Fibroblast of skin of right quadriceps (primary cell): ENCODE measurements around the gene APOBEC3B.
"Not testable (repeated sequence)": the region's sequence is repeated elsewhere in the genome, so short reads cannot be mapped to it uniquely, and the experiment has no call there.

Experiments used
- DNase-seq: peaks from one replicate; pipeline ENCODE4 v3.0.0-alpha.2; 2013

The APOBEC3B gene

DNA sequence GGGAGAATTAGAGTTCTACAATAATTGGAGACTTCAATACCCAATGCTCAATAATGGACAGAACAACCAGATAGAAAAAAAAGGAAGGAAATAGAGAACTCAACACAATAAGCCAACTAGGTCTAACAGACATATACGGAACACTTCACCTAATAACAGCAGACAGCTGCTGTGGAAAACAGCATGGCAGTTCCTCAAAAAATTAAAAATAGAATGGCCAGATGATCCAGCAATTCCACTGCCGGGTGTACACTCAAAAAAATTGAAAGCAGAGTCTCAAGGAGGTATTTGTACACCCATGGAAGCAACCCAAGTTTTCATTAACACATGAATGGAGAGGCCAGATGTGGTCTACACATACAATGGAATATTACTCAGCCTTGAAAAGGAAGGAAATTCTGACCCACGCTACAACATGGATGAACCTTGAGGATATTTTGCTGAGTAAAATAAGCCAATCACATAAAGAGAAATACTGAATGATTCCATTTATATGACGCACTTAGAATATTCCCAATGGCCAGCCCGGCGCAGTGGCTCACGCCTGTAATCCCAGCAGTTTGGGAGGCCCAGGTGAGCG, 26.2 kb downstream of the APOBEC3B start:
- DNase-seq: not testable (repeated sequence)

DNA sequence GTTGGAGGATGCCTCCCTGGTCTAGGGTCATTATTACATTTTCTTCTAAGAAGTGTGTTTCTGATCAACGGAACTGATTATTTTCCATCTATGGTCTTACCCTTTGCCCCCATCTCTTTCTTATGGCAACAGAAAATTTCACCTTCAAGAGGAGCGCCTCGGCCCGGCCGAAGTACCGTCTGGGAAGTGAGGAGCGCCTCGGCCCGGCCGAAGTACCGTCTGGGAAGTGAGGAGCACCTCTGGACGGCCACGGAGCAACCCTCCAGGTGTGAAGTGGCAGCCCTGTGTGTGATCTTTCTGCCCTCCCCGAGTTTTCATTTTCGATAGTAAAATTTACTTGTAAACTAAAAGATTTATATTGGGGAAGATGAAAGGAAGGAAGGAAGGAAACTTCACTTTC, 28.8 kb downstream of the APOBEC3B start:
- no peak for DNase-seq

DNA sequence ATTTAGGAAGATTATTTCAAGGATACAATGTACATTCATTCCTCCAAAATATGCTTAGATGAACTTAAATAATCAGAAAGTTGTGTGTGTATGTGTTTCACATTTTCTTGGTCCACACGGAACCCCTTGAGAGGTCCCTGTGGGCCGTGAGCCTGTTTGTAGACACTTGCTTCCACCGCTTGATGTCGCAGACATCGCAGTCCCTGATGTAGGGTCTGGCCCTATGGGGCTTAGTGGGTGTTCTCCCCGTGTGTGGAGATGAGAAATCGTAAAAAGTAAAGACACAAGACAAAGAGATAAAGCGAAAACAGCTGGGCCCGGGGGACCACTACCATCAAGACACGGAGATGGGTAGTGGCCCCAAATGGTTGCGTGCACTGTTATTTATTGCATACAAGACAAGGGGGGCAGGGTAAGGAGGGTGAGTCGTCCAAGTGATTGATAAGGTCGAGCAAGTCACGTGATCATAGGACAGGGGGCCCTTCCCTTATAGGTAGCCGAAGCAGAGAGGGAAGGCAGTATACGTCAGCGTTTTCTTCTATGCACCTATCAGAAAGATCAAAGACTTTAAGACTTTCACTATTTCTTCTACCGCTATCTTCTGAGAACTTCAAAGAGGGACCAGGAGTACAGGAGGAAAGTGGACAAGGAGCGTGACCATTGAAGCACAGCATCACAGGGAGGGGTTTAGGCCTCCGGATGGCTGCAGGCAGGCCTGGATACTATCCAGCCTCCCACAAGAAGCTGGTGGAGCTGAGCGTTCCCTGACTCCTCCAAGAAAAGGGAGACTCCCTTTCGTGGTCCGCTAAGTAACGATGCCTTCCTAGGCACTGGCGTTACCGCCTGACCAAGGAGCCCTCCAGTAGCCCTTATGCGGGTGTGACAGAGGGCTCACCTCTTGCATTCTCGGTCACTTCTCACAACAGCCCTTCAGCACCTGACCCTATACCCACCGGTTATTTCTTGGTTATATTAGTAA, 30.7 kb downstream of the APOBEC3B start:
- no peak for DNase-seq

DNA sequence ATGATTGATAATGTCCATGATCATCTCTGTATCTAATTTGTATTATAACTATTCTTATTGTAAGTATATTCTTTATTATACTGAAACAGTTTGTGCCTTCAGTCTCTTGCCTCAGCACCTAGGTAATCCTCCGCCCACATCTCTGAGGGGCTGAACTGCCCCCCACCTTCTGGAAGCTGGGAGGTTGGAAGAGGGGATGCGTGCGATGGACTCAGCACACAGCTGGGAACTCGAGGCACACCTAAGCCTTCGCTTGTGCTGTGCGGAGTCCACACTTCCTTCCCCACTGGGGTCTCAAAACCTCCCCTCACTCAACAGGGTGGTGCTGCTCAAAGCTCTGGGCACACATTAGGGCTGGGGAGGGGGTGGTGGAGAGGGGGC, 31.4 kb downstream of the APOBEC3B start:
- not testable (repeated sequence) for DNase-seq

DNA sequence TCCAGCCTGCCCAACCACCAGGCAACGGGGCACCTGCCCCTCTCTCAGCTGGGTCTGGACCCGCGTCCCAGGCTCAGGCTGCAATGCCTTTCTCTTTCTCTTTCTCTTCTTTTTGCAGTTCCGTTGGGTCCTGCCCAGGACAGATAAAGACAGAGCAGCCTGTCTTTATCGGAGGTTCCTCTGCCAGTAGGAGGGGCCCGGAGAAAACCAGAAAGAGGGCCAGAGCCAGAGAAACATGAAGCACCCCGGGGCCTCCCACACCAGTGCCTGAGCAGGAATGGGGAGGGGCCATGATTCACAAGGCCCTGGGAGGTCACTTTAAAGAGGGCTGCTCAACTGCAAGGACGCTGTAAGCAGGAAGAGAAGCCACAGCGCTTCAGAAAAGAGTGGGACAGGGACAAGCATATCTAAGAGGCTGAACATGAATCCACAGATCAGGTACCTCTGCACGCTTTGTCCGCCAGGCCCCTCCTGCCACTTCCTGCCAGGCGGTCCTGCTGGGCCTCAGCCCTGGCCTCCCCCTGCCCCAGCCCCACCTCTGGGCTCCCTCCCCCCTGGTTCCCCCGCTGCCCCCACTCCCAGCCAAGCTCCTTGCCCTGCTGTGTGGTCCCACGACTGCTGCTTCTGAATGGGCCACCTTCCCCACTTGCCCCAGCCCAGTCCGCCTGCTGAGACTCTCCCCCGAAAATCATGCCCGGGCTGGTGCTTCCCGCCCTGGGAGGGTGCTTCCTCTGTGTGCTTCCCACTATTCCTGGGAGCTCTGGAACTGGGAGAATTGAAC, 32.0 kb downstream of the APOBEC3B start, which contains the start of gene APOBEC3C:
TSS of gene APOBEC3C (plus strand) at position 316 of the 781 bp plus-strand sequence. CDS start at position 422, 106 bp downstream.
- DNase-seq: peak; percentile 88

DNA sequence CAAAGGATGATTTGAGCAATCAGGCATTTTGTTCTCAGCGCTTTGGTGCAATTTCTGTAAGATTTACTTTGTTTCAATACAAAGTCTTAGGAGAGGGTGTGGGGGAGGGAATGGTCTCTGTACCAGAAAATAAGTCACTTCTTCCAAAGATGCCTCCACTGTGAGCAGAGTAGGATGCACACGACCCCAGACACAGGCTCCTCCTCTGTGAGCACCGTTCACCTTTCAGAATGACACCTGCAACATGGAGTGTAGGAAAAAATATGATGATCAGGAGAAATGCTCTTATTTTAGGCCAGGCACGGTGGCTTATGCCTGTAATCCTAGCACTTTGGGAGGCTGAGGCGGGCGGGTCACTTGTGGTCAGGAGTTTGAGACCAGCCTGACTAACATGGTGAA, 32.6 kb downstream of the APOBEC3B start:
- not testable (repeated sequence) for DNase-seq

DNA sequence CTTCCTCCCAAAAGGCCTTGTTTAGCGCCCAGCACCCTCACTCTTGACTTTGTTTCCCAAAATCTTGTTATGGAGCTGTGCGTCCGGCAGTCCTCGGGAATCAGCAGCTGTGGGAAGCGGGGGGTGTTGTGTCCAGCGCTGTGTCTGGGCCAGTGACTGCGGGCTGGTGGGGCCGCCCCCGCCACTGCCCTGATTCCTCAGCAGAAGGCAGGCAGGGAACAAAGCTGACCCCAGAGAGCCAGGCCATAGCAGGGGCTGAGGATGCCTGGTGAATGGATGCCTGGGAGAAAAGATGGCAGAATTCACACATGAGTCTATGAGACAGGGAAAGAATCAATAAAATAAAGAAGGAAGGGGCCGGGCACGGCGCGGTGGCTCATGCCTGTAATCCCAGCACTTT, 34.4 kb downstream of the APOBEC3B start:
- no peak for DNase-seq

DNA sequence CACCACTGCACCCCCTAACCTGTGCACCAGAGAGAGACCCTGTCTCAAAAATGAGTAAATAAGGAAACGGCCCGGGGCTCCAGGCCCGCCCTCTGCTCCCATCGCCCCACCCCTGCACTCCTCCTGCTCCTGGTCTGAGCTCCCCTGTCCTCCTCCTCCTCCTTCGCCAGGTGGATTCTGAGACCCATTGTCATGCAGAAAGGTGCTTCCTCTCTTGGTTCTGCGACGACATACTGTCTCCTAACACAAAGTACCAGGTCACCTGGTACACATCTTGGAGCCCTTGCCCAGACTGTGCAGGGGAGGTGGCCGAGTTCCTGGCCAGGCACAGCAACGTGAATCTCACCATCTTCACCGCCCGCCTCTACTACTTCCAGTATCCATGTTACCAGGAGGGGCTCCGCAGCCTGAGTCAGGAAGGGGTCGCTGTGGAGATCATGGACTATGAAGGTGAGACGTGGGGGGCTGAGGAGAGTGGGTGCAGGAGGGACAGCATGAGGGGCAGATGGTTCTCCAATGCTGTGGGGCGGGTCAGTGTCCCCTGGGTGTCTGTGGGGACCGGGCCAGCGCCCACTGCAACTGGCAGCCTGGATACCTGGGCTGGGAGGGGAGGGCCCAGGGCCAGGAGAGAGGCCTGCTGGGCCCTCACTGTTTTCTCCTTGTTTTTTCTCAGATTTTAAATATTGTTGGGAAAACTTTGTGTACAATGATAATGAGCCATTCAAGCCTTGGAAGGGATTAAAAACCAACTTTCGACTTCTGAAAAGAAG, 35.6 kb downstream of the APOBEC3B start:
- no peak for DNase-seq

DNA sequence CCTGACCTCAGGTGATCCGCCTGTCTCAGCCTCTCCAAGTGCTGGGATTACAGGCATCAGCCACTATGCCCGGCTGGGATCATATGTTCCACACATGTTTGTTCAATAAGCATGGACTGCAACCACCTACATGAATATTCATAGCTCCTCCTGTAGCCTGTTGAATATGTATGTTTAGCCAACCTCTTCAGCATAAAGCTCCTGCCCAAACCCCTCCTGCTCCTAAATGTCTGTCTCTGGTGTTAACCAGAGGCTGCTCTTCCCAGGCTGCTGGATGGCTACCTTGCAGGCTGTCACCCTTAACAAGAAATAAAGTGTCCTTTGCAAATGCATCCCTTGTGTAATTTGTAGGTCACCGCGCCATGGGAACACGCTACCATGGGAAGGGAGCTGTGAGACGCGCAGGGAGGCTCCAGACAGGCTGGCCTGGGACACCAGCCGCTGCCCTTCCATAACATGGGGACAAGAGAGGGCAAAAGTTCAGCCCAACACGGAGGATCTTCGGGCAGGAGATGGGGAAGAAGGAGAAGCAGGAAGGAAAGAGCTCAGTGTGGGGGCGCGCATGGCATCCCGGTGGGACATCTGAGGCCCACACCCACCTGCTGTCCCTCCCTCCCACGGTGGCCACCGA, 38.0 kb downstream of the APOBEC3B start:
- DNase-seq: not testable (repeated sequence)

DNA sequence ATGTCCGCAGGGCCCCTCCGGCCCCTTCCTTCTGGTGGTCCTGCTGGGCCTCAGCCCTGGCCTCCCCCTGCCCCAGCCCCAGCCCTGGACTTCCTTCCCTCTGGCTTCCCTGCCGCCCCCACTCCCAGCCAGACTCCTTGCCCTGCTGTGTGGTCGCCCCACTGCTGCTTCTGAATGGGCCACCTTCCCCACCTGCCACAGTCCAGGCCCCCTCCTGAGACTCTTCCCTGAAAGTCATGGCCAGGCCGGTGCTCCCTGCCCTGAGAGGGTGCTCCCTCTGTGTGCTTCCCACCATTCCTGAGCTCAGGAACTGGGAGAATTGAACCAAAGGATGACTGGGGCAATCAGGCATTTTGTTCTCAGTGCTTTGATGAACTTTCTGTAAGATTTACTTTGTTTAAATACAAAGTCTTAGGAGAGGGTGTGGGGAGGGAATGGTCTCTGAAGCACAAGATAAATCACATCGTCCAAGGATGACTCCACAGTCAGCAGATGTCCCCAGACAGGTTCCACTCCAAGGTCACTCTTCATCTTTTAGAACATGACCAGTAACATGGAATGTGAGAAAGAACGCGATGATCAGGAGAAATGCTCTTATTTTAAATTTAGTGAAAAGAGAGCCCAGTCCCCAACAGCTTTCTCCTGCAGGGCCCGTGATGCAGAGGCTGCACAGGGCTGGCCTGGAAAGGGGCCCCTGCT, 39.6 kb downstream of the APOBEC3B start:
- DNase-seq: no peak

DNA sequence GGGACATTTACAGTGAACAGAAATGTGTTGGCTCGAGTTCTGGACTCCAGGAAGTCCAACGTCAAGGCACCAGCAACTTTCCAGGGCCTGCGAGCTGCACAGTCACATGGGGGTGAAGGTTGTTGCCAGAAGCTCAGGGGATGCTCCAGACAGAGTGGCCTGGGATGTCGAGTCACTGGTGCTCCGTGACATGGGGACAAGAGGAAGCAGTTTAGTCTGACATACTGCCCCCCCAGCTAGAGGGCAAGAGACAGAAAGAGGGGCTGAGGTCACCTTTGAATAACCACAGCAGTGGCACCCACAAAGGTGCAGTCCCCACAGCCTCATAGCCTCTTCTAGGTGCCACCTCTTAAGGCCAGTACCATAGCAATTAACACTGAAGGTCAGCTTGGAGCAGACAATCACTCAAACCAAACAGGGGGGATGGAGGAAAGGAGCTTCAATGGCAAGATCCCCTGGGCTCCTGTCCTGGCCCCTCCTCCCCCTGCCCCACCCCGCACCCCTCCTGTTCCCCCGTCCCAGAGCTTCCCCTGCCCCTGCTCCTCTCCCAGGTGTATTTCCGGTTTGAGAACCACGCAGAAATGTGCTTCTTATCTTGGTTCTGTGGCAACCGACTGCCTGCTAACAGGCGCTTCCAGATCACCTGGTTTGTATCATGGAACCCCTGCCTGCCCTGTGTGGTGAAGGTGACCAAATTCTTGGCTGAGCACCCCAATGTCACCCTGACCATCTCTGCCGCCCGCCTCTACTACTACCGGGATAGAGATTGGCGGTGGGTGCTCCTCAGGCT, 42.6 kb downstream of the APOBEC3B start:
- no peak for DNase-seq

DNA sequence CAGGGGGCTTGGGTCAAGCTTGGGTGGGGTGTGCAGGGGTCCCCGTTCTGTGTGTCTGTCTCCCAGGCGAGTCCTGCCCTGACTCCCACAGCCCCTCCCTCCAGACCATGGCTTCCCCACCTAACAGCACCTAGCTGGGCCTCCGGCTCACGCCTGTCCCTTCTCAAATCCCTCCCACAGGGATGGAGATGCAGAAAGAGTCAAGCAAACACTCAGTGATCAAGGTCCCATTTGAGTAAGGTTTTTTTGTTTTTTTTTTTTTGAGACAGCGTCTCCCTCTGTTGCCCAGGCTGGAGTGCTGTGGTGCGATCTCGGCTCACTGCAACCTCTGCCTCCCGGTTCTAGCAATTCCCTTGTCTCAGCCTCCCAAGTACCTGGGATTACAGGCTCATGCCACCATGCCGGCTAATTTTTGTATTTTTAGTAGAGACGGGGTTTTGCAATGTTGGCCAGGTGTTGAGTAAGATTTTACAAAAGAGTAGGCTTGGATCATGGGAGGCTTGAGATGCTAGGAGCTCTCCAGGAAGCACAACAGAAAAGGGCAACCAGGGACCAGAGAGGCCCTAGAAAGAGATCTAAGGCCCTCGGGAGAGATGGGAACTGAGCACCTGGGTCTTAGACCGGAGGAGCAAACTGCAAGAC, 44.5 kb downstream of the APOBEC3B start:
- no peak for DNase-seq

DNA sequence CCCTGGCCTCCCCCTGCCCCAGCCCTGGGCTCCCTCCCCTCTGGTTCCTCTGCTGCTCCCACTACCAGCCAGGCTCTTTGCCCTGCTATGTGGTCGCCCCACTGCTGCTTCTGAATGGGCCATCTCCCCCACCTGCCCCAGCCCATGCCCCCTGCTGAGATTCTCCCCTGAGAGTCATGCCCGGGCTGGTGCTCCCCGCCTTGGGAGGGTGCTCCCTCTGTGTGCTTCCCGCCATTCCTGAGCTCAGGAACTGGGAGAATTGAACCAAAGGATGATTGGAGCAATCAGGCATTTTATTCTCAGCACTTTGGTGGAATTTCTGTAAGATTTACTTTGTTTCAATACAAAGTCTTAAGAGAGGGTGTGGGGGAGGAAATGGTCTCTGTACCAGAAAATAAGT, 45.6 kb downstream of the APOBEC3B start:
- no peak for DNase-seq

DNA sequence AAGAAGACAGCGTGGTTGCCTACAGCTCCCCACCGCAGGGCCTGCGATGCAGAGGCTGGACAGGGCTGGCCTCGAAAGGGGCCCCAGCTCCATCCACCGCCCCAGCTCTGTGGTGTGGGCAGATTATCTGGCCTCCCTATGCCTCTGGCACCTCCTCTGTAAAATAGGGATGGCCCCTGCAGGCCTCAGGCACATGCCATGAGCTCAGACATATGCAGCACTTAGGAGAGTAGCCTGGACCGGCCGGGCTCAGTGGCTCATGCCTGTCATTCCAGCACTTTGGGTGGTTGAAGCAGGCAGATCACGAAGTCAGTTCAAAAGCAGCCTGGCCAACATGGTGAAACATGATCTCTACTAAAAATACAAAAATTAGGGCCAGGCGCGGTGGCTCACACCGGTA, 46.1 kb downstream of the APOBEC3B start:
- DNase-seq: no peak

DNA sequence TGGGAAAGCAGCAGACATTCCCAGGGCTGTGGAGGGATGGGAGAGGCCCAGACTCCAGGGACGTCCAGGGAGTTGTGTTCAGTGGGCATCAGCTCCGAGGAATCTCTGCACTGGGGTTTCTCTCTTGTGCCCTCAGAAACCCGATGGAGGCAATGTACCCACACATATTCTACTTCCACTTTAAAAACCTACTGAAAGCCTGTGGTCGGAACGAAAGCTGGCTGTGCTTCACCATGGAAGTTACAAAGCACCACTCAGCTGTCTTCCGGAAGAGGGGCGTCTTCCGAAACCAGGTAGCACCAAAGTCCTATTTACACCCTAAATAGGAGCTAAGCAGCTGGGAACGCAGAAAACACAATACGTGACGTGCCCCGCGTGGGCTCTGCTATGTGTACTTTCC, 47.1 kb downstream of the APOBEC3B start:
- DNase-seq: no peak

DNA sequence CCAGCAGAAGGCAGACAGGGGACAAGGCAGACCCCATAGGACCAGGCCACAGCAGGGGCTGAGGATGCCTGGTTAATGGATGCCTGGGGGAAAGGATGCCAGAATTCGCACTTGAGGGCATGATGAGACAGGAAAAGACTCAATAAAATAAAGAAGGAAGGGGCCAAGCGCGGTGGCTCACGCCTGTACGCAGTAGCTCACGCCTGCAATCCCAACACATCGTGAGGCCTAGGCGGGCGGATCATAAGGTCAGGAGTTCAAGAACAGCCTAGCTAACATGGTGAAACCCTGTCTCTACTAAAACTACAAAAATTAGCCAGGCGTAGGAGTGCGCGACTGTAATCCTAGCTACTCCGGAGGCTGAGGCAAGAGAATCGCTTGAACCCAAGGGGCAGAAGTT, 48.6 kb downstream of the APOBEC3B start:
- DNase-seq: no peak

DNA sequence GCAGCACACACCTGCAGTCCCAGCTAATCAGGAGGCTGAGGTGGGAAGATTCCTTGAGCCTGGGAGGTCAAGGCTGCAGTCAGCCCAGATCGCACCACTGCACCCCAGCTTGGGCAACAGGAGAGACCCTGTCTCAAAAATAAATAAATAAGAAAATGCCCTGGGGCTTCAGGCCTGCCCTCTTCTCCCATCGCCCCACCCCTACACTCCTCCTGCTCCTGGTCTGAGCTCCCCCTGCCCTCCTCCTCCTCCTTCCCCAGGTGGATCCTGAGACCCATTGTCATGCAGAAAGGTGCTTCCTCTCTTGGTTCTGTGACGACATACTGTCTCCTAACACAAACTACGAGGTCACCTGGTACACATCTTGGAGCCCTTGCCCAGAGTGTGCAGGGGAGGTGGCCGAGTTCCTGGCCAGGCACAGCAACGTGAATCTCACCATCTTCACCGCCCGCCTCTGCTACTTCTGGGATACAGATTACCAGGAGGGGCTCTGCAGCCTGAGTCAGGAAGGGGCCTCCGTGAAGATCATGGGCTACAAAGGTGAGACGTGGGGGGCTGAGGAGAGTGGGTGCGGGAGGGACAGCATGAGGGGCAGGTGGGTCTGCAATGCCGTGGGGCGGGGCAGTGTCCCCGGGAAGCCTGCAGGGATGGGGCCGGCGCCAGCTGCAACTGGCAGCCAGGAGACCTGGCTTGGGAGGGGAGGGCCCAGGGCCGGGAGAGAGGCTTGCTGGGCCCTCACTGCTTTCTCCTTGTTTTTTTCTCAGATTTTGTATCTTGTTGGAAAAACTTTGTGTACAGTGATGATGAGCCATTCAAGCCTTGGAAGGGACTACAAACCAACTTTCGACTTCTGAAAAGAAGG, 49.5 kb downstream of the APOBEC3B start:
- not testable (repeated sequence) for DNase-seq

DNA sequence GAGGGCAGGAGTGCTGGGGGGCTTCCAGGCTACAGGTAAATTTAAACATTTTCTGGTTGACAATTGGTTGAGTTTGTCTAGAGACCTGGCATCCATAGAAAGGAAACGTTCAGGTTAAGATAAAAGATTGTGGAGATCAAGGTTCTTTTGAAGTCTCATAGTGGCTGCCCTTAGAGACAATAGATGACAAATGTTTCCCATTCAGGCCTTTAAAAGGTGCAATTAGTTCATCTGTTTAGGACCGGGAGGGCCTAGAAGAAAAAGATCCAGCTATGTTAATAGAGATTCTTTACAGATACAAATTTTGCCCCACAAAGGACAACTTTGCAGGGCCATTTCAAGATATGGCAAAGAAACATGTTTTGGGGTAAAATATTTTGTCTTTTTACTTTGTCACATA, 54.9 kb downstream of the APOBEC3B start:
- DNase-seq: not testable (repeated sequence)
